Measurements from ENCODE around the gene GALNT17.
"Not testable (repeated sequence)": the region's sequence is repeated elsewhere in the genome, so short reads cannot be mapped to it uniquely, and the experiment has no call there.

The GALNT17 gene

GRCh38 chr7:71165708-71166107 is 33.8 kb downstream of the GALNT17 start:
- no peak for DNase-seq (ENCODE audit: low read depth)

- no peak for DNase-seq (ENCODE audit: low read depth)
These were observed 39.5 kb downstream of the GALNT17 start for GRCh38 chr7:71171476-71171875.

GRCh38 chr7:71173955-71174354 is 42.0 kb downstream of the GALNT17 start:
- no peak for DNase-seq (ENCODE audit: low read depth)

DNA sequence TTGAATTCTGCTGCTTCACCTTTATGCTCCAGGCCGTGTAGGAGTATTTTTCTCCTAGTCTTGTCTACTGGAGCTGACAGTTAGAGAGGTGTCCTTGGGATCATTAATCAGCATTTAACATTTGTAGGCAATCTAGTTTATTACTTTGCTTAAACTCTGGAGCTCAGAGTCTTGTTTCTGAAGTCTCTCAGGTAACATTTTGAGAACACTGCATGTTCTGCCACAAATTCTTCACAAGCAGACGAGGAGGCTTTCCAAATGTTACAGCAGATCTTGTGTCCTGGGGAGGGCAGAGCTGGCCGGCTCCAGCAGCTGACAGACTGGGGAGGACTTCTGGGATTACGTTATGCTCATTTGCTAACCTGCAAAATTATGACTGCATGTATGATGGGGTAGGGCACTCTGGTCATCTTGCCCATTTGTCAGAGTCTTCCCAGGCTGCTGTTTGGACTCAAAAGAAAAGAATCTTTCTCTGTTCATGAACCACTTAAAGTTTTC is 50.5 kb downstream of the GALNT17 start:
- no peak for DNase-seq (ENCODE audit: low read depth)

- DNase-seq (ENCODE audit: low read depth): no peak
These were observed 52.2 kb downstream of the GALNT17 start for GRCh38 chr7:71184136-71184535.

DNA sequence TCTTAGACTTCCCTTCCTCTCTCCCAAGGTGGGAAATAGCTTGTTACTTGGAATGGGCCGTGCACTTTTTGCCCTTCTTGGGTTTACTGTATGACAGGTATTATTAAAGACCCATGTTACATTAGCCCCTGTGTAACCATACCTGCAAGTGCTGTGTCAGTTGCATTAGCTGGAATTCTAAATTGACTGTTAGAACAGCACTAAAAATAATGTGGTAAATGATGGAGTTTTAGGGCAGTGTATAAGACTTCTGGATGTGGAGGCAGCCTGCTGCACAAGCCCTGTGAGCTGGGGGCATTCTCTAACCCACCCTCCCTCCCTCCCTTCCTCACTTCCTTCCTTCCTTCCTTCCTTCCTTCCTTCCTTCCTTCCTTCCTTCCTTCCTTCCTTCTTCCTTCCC is 52.7 kb downstream of the GALNT17 start:
- no peak for DNase-seq (ENCODE audit: low read depth)

DNA sequence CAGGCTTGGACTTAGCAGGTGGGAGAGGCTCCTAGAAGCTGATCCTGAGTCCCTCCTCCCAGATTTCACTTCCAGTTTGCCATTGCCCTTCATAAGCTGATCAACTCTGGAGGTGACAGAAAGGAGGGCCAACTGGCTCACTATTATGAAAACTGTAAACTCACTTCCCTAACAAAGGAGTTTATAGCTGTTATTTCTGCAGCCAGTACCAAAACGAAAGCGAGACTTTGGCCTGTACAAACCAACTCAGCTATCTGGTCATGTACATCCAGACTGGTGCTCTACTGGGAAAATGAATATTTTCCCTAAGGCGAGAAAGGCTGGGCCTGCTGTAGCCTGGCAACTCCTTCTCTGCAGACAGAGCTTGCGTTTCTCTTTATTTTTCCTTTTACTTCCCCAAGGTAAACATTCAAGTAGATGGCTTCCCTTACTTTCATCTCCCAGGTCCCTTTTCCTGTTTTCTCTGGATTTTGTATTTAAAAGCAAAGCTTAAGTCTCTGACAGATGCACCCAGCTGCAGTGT is 54.7 kb downstream of the GALNT17 start:
- DNase-seq (ENCODE audit: low read depth): no peak

DNA sequence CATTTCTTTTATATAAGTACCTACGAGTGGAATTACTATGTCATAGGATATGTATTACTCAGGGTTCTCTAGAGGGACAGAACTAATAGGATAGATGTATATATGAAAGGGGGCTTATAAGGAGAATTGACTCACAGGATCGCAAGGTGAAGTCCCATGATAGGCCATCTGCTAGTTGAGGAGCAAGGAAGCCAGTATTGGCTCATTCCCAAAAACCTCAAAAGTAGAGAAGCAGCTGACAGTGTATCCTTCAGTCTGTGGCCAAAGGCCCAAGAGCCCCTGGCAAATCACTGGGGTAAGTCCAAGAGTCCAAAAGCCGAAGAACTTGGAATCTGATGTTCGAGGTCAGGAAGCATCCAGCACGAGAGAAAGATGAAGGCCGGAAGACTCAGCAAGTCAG is 59.8 kb downstream of the GALNT17 start:
- DNase-seq (ENCODE audit: low read depth): no peak

DNA sequence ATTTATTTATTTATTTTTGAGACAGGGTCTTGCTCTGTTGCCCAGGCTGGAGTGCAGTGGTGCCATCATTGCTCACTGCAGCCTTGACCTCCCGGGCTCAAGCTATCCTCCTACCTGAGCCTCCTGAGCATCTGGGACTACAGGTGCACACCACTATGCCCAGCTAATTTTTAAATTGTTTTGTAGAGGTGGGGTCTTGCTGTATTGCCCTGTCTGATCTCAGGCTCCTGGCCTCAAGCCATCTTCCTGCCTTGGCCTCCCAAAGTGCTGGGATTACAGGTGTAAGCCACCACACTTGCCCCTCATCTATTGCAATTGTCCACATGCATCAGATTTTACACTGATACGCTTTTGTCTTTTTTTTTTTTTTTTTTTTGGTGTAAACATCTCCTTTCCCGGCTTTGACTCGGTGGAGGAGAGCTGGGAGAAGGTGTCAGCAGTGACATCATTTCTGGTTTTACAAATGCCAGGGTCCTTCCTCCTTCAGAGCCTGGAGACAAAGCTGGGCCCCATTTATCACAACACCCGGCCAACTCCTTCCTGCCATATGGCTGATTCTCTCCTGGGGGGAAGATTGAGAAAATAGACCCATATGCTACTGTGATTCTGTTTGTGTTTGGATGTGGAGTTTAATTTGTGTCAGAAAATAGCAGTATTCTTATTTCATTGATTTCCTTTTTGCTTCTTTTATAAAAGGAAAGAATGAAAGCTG is 61.3 kb downstream of the GALNT17 start:
- no peak for DNase-seq (ENCODE audit: low read depth)

DNA sequence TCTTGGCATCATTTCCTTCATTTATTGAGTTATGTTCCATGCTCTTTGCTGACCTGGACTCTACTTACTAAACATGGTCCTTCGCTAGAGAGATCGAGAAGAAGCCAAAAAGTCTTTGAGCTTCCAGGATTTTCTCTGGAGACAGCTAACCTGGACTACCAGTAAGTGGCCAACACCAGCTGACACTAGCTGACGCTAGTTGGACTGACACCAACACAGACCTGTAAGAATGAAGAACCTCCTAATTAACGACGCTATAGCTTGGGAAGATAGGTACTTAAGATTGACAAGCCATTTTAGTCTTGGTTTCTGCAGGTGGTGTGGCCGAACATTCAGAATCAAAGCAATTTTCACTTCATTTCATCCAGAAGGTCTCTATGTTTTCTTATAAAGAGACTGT is 66.4 kb downstream of the GALNT17 start:
- DNase-seq (ENCODE audit: low read depth): no peak

DNA sequence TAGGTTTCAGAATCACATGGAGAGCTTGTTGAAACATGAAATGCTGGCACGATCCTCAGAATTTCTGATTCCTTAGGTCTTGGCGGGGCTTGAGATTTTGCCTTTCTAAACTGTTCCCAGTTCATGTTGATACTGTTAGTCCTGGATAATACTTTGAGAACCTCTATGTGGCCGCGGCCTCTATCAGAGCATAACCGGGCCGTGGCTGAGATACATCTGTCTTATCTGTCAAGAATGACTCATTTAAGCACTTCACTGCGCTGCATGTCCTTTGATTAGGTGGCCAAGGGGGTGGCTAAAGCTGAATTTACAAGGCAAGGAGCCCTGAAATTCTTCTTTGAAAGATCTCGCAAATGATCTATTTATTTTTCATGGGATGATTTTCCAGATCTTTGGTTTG is 66.9 kb downstream of the GALNT17 start:
- no peak for DNase-seq (ENCODE audit: low read depth)

DNA sequence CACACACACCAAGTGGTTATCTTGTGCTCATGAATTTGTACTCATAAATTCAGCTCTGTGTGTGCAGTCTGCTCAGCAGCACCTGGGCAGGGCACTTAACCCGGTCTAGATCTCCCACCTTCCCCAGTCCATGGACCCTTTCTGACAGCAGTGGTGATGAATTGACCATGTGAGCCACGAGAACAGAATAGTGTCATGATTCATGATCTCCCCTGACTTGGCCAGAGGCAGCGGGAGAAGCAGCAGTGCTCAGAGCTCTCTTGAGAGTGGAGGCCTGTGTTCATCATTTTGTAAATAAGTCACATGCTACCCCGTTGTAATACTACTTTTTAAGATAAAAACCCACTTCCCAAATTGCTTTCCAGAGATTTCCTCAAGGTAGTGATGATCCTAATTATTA is 74.2 kb downstream of the GALNT17 start:
- DNase-seq (ENCODE audit: low read depth): no peak

DNA sequence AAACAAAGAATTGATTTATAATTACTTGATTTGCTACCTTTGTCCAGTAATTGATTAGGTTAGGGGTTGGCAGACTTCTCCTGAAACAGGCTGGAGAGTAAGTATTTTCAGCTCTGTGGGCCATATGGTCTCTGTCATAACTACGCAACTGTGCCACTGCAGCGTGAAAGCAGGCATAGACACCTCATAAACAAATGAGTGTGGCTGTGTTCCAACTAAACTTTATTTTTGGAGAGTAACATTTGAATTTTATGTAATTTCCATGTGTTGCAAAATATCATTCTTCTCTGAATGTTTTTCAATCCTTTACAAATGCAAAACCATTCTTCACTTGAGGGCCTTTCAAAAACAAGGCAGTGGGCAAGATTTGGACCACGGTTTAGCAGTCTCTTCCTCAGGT is 76.9 kb downstream of the GALNT17 start:
- no peak for DNase-seq (ENCODE audit: low read depth)

- not testable (repeated sequence) for DNase-seq (ENCODE audit: low read depth)
These were observed 77.5 kb downstream of the GALNT17 start for GRCh38 chr7:71209484-71209883.

DNA sequence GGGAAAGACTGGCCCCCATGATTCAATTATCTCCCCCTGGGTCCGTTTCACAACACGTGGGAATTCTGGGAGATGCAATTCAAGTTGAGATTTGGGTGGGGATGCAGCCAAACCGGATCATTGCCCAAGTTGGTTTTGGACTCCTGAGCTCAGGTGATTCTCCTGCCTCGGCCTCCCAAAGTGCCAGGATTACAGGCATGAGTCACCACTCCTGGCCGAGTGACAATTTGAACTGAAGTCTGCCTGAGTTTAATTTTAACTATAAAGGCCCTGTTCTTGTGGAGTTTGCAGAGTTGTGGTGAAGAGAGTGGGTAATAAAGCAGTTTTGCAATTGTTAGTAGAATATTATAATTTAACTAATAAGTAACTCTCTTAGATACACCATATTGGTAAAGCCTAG is 78.3 kb downstream of the GALNT17 start:
- no peak for DNase-seq (ENCODE audit: low read depth)

- not testable (repeated sequence) for DNase-seq (ENCODE audit: low read depth)
These were observed 80.5 kb downstream of the GALNT17 start for GRCh38 chr7:71212433-71212832.

- DNase-seq (ENCODE audit: low read depth): no peak
These were observed 84.3 kb downstream of the GALNT17 start for GRCh38 chr7:71216211-71216610.

DNA sequence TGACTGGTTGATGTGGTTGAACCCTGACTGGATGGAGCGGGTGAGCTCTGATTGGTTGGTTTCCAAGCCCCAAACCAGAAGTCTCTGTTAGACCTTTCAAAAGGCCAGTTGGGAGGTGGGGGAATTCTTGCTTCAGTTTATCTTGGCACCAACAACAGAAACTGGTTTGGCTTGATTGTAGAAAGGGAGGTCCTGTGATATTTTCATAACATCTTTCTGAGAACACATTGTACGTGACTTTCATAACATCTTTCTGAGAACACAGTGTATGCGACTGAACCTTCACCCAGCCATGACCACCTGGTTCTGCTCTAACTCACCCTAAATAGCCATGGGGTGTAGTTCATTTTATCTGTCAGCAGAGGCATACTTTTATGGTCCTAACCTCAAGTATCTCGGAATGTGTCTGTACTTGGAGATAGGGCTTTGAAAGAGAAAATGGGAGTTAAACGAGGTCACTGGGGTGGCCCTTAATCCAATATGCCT is 88.3 kb downstream of the GALNT17 start:
- no peak for DNase-seq (ENCODE audit: low read depth)

DNA sequence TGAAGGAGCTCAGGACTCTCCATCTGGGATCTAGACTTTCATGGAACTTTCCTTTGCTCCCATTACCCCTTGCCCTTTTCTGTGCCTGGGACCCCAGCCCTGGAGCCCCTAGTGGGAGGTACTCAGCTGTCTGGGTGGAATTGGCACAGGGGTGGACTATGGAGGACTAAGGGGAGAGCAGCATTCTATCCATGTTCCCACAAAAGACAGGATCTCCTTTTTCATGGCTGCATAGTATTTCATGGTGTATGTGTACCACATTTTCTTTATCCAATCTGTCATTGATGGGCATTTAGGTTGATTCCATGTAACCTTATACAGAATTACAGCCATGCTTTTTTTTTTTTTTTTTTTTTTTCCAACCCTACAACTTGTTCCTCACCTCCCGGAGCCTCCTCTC is 89.1 kb downstream of the GALNT17 start:
- no peak for DNase-seq (ENCODE audit: low read depth)

- DNase-seq (ENCODE audit: low read depth): no peak
These were observed 89.6 kb downstream of the GALNT17 start for GRCh38 chr7:71221549-71221948.

GRCh38 chr7:71227126-71227525 is 95.2 kb downstream of the GALNT17 start:
- DNase-seq (ENCODE audit: low read depth): no peak

- no peak for DNase-seq (ENCODE audit: low read depth)
These were observed 97.2 kb downstream of the GALNT17 start for GRCh38 chr7:71229148-71229547.

DNA sequence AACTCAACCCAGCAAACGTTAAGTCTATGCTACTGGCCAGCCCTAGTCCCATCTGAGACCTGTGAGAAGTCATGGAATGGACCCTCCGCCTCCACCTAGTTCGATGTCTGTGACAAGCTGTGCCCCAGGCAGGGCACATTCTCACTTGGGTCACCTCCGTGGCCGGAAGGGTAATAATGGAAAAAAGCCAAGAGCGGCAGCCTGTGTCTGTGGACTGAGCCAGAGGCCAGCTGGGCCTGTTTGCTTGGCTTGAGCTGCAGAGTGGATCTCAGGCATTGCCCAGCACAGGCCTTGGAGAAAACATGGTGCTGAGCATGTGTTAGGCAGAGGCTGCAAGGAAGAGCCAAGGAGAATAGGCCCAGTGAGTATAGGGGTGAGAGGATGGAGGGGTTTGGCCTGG is 97.8 kb downstream of the GALNT17 start:
- no peak for DNase-seq (ENCODE audit: low read depth)

GRCh38 chr7:71235253-71235652 is 103.3 kb downstream of the GALNT17 start:
- DNase-seq (ENCODE audit: low read depth): no peak

All from amniotic epithelial cell (primary cell).